HepG2 (cell line): ENCODE results near the gene ZNF22. TPM values are rescaled to one million over a fixed set of nuclear protein-coding genes. Genes with fewer than 3 reads are reported as not detected.

ENCODE experiments used
- ATF5 ChIP-seq: sonication (generic); formaldehyde crosslinking; IDR thresholded peaks from 2 replicates; pipeline ENCODE4 v1.4.0; 2020; ENCODE audit warnings: mild to moderate bottlenecking, low read depth, missing genetic modification reagents
- BORCS8-MEF2B ChIP-seq: sonication (generic); formaldehyde crosslinking; IDR thresholded peaks from 2 replicates; pipeline ENCODE4 v1.8.0; 2022; ENCODE audit warnings: mild to moderate bottlenecking, missing genetic modification reagents
- CBX1 ChIP-seq: IDR thresholded peaks from one replicate; pipeline ENCODE4 v1.6.1; 2016; ENCODE audit warnings: antibody characterized with exemption, low read depth
- FOXC1 ChIP-seq: sonication (generic); formaldehyde crosslinking; IDR thresholded peaks from 2 replicates; pipeline ENCODE4 v1.8.0; 2022; ENCODE audit warnings: mild to moderate bottlenecking, missing genetic modification reagents, borderline replicate concordance
- GZF1 ChIP-seq: sonication (generic); formaldehyde crosslinking; IDR thresholded peaks from 2 replicates; pipeline ENCODE4 v1.5.1; 2020; ENCODE audit warnings: mild to moderate bottlenecking, missing genetic modification reagents
- ISX ChIP-seq: sonication (generic); formaldehyde crosslinking; conservative IDR thresholded peaks from 2 replicates; pipeline ENCODE4 v1.5.0; 2020; ENCODE audit warnings: missing genetic modification reagents
- MAFG ChIP-seq: sonication (generic); formaldehyde crosslinking; IDR thresholded peaks from 2 replicates; pipeline ENCODE4 v1.5.1; 2020; ENCODE audit warnings: mild to moderate bottlenecking, missing genetic modification reagents
- REL ChIP-seq: sonication (generic); formaldehyde crosslinking; conservative IDR thresholded peaks from 2 replicates; pipeline ENCODE4 v1.8.0; 2022; ENCODE audit warnings: mild to moderate bottlenecking, missing genetic modification reagents, moderate library complexity
- SIX4 ChIP-seq: sonication (generic); formaldehyde crosslinking; IDR thresholded peaks from 2 replicates; pipeline ENCODE4 v1.4.0; 2020; ENCODE audit warnings: missing genetic modification reagents
- TCF7 ChIP-seq: sonication (generic); IDR thresholded peaks from 2 replicates; pipeline ENCODE4 v1.6.1; 2016; ENCODE audit warnings: antibody characterized with exemption, low read depth
- WIZ ChIP-seq: sonication (generic); formaldehyde crosslinking; IDR thresholded peaks from 2 replicates; pipeline ENCODE4 v1.5.1; 2020; ENCODE audit warnings: mild to moderate bottlenecking, missing genetic modification reagents
- ZBTB20 ChIP-seq: sonication (generic); formaldehyde crosslinking; IDR thresholded peaks from 2 replicates; pipeline ENCODE4 v1.8.1; 2023; ENCODE audit warnings: missing genetic modification reagents, low read depth, mild to moderate bottlenecking, borderline replicate concordance
- ZKSCAN5 ChIP-seq: sonication (generic); formaldehyde crosslinking; IDR thresholded peaks from 2 replicates; pipeline ENCODE4 v1.5.1; 2020; ENCODE audit warnings: mild to moderate bottlenecking, missing genetic modification reagents
- ZNF160 ChIP-seq: sonication (generic); formaldehyde crosslinking; IDR thresholded peaks from 2 replicates; pipeline ENCODE4 v1.8.0; 2022; ENCODE audit warnings: mild to moderate bottlenecking, inconsistent platforms, missing genetic modification reagents
- ZNF414 ChIP-seq: sonication (generic); formaldehyde crosslinking; IDR thresholded peaks from 2 replicates; pipeline ENCODE4 v1.5.0; 2020; ENCODE audit warnings: missing genetic modification reagents
- ZNF503 ChIP-seq: sonication (generic); formaldehyde crosslinking; IDR thresholded peaks from 2 replicates; pipeline ENCODE4 v1.4.0; 2020; ENCODE audit warnings: missing genetic modification reagents
- ZNF564 ChIP-seq: sonication (generic); formaldehyde crosslinking; IDR thresholded peaks from 2 replicates; pipeline ENCODE4 v1.8.1; 2023; ENCODE audit warnings: mild to moderate bottlenecking, missing genetic modification reagents
- ZNF572 ChIP-seq: sonication (generic); formaldehyde crosslinking; IDR thresholded peaks from 2 replicates; pipeline ENCODE4 v1.5.1; 2020; ENCODE audit warnings: mild to moderate bottlenecking, missing genetic modification reagents
- ZNF598 ChIP-seq: sonication (generic); formaldehyde crosslinking; IDR thresholded peaks from 2 replicates; pipeline ENCODE4 v1.5.1; 2020; ENCODE audit warnings: mild to moderate bottlenecking, missing genetic modification reagents, borderline replicate concordance
- ZNF776 ChIP-seq: sonication (generic); formaldehyde crosslinking; IDR thresholded peaks from 2 replicates; pipeline ENCODE4 v1.4.0; 2020; ENCODE audit warnings: mild to moderate bottlenecking, missing genetic modification reagents
- polyA plus RNA-seq, 8 experiments: library from polyadenylated mRNA; depleted of rRNA in 3 of 8; stranded (reverse) in 7 of 8; unstranded in 1 of 8; fragments of >200 nt; fragmentation: Illumina TruSeq in 4 of 8; extraction: Trizol in 4 of 8; gene quantifications; 2 replicates each; pipeline versions ENCODE4 v1.2.1 to v1.2.3, GENCODE V29; 2011 to 2016; ENCODE audit warnings: low read depth in 4 of 8, missing spikeins in 1 of 8, mixed read lengths in 1 of 8; ENCODE audit not compliant: insufficient read depth in 1 of 8
- total RNA-seq, 5 experiments: library from RNA; depleted of rRNA; stranded (reverse); fragments of >200 nt; fragmentation: Illumina TruSeq; extraction: Trizol; gene quantifications; 2 replicates each; pipeline ENCODE4 v1.2.3, GENCODE V29; 2016; ENCODE audit warnings: low read depth in 1 of 5
- TF ChIP-seq, protein P1 (sequence below): sonication (generic); formaldehyde crosslinking; IDR thresholded peaks from 2 replicates; pipeline ENCODE4 v1.9.0; 2021; ENCODE audit warnings: missing genetic modification reagents, borderline replicate concordance
- TF ChIP-seq, protein P2 (sequence below): sonication (generic); formaldehyde crosslinking; IDR thresholded peaks from 2 replicates; pipeline ENCODE4 v1.8.0; 2022; ENCODE audit warnings: low read depth, missing genetic modification reagents

ZNF22 gene
- total and polyA plus RNA-seq, 2 of the 13 experiments (the other 11 are each of a cell fraction or from before 2014, with no cell fraction given): 0.40 to 1.3 TPM

DNA sequence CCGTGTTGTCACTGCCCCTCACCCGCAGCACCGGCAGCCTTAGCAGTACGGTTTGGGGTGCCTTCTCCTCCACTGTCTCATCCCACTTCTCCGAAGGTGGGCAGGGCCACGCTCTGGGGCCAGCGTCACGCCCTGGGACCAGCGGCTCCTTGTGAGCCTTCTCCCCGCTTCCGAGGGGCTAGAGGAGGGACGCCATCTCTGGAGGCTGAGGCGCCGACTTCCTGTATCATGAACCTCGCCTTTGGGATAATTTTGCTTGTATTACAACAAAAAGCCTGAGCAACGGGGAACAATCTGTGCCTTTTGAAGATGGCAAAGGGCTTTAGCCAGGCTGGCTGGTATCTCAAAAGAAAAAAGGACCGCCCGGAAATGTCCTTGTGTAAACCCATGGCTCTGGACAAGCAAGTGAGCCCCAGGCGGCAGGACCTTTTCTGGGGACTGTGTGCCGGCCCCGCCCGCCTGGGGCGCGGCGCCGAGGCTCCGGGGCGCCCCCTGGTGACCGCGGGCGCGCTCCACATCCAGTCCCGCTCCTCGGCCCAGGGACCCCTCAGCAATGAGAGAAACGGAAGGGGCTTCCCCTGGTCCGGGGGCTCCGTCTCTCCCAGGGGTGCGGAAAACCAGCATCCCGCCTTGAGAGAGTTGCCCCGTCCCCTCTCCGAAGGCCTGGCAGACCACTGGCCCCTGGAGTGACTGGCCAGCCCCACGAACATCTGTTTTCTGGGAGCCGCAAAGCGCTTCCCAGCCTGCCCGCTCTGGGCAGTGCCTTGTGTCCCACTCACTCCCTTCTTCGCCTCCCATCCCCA is 25.9 kb upstream of the ZNF22 start (continued):
- TF ChIP-seq, protein P1, sequence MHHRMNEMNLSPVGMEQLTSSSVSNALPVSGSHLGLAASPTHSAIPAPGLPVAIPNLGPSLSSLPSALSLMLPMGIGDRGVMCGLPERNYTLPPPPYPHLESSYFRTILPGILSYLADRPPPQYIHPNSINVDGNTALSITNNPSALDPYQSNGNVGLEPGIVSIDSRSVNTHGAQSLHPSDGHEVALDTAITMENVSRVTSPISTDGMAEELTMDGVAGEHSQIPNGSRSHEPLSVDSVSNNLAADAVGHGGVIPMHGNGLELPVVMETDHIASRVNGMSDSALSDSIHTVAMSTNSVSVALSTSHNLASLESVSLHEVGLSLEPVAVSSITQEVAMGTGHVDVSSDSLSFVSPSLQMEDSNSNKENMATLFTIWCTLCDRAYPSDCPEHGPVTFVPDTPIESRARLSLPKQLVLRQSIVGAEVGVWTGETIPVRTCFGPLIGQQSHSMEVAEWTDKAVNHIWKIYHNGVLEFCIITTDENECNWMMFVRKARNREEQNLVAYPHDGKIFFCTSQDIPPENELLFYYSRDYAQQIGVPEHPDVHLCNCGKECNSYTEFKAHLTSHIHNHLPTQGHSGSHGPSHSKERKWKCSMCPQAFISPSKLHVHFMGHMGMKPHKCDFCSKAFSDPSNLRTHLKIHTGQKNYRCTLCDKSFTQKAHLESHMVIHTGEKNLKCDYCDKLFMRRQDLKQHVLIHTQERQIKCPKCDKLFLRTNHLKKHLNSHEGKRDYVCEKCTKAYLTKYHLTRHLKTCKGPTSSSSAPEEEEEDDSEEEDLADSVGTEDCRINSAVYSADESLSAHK (CRISPR knock-in tag): no peak
- TF ChIP-seq ATF5 (CRISPR knock-in tag) (no peak), MAFG (CRISPR knock-in tag) (no peak), ZNF564 (CRISPR knock-in tag) (0 out of 2 replicates have a peak, but pooled peaks have one; percentile 21), TCF7 (peak; percentile 63), GZF1 (CRISPR knock-in tag) (no peak), ZBTB20 (no peak), CBX1 (no peak), SIX4 (CRISPR knock-in tag) (no peak), ZNF503 (CRISPR knock-in tag) (no peak), ZNF160 (CRISPR knock-in tag) (no peak), ZNF598 (no peak), ZNF776 (no peak), BORCS8-MEF2B (CRISPR knock-in tag) (peak; percentile 58; the same call in 1 of the 2 replicates), ISX (CRISPR knock-in tag) (no peak), ZKSCAN5 (CRISPR knock-in tag) (no peak), WIZ (no peak), ZNF414 (CRISPR knock-in tag) (no peak), REL (no peak), ZNF572 (CRISPR knock-in tag) (no peak), FOXC1 (CRISPR knock-in tag) (peak; percentile 67; the same call in 1 of the 2 replicates)
- TF ChIP-seq, protein P2, sequence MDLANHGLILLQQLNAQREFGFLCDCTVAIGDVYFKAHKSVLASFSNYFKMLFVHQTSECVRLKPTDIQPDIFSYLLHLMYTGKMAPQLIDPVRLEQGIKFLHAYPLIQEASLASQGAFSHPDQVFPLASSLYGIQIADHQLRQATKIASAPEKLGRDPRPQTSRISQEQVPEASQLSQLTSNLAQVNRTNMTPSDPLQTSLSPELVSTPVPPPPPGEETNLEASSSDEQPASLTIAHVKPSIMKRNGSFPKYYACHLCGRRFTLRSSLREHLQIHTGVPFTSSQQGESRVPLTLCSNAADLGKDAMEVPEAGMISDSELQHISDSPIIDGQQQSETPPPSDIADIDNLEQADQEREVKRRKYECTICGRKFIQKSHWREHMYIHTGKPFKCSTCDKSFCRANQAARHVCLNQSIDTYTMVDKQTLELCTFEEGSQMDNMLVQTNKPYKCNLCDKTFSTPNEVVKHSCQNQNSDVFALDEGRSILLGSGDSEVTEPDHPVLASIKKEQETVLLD: no peak
